HG03558 (cell line): ENCODE data around the gene DLX5.

Source experiments
- ATAC-seq: cut with Tn5 transposase; IDR thresholded peaks from one replicate; pipeline ENCODE4 v1.9.1; 2021; ENCODE audit warnings: moderate number of reproducible peaks; ENCODE audit not compliant: unreplicated experiment; ENCODE audit errors: extremely low read depth

DLX5 gene

DNA sequence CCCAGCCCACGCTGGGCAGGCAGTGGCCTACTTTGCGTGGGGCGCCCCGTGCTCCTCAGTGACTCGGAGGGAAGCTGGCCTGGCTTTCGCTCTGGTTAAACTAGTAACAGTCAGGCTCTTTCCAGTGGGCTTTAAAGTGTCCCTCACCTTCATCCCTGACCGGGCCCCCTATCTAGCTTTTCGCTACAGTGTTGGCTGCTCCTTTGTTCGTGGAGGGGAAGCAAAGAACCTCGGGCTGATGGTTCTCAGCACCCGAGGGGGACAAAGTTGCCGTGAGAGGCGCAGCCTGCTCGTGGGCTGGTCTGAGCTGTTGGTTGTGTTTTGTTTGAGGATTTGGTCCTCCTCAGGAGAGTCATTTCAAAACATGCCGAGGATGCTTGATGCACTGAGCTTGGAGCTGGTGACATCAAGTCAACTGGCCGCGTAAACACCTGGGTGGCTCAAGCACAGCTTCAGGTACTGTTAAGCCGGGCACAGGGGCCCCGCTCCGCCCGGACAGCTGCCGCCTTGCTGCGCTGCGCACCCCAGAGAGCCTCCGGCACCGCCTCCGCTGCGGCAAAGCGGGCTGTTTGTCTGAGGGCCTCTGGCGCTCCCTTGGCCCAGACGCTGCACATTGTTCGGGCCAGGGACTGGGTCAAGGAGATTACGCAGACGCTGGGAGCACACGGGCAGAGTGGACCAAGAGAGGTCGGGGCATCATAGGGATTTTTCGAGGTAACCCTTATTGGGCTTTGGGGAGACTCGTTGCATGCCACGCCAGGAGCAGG is 17.6 kb downstream of the DLX5 start:
- ATAC-seq: no peak

DNA sequence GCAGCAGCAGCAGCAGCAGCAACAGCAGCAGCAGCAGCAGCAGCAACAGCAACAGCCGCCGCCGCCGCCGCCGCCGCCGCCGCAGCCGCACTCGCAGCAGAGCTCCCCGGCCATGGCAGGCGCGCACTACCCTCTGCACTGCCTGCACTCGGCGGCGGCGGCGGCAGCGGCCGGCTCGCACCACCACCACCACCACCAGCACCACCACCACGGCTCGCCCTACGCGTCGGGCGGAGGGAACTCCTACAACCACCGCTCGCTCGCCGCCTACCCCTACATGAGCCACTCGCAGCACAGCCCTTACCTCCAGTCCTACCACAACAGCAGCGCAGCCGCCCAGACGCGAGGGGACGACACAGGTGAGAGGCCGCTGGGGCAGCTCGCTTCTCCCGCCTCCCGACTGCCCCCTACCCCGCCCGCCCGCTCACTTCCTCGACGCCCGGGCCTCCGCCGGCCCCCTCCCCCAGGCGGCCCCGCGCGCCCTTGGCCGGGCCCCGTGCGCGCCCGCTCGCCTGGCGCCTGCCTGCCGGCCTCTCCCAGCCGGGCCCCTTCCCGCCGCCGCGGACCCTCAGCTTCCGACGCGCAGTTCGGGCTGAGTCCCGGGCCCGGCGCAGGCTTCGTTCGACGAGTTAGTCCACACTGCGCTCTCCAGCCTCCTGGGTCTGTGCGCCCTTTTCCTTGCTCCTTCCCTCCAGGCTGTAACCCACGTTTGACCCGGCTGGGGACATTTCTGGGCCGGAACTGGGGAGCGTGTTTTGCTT is 18.4 kb downstream of the DLX5 start:
- no peak for ATAC-seq

DNA sequence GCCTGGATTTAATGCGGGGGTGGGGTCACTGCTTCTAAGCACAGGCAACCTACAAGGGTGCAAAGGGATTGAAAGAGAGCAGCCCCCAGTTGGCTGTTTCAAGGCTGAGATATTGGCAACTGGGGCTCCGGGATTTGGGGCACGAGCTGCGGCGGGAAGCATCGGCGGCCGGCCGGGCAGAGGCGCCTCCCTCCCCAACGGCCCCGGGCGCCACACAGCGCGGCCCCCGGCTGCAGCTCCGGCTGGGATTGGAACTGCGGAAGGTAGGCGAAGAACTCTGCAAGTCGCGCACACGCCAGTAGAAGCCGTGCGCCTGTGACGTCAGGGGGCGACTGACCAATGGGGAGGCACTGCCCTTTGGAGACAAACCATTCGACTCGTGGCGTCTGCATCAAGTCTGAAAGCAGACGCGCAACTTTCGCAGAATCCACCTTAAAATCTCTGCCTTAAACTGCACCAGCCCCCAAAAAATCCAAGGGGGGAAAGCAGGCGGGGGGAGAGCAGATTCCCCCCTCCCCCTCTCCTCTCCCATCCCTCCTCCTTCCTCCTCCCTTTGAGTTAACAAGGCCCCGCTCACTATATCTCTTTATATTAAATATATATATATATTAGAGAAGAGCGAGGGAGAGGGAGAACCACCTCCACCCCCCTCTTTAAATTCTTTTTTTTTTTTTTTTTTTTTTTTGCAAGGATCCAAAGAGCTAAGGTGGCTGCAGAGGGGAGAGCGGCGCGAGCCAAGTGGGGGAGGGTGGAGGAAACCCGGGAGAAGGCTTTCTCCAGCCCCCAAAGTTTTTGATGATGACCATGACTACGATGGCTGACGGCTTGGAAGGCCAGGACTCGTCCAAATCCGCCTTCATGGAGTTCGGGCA is 19.2 kb downstream of the DLX5 start, which contains the start of gene DLX6:
Gene DLX6, plus strand, starts transcription at position 371 of the 872 bp plus-strand sequence. Its CDS starts 425 bp downstream, at position 796.
- no peak for ATAC-seq

DNA sequence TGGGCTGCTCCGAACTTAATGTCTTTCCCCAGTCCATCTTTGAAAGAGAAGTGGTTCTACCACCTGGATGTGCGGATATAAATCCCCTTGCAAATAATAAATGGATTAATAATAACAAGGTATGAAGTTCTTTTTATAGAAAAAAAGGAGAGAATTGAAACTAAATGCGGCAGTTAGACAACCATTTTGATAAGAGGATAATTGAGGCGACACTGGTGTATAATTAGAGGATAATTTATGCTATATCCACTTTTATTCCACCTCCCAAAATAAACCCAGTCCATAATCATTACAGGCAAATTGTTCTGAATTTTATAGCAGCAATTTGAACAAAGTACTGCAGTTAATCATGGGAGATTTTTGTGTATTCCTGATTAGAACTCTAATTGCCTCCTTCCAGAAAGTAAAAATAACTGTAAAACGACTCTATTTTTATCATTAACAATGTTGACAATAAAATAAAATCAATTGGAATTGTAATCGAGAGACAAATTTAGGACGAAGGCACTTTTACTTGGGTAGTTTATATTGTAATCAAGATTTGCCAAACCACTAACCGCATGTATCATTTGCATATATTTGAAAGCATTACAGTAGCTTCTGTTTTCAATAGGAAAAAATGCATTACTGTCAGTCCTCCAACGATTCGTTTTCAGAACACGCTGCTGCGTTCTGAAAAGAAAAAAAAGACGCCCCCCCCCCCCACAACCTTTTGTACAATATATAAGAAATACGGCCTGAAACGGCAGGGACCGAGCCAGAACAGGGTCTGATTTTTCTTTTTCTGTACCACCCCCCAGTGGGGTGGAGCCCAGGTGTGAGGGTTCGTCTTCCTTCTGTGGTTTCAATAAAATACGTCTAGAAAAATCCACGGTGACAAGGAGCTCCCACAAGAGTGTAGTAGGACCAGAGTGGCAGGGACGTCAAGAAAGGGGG is 20.1 kb downstream of the DLX5 start:
- no peak for ATAC-seq

DNA sequence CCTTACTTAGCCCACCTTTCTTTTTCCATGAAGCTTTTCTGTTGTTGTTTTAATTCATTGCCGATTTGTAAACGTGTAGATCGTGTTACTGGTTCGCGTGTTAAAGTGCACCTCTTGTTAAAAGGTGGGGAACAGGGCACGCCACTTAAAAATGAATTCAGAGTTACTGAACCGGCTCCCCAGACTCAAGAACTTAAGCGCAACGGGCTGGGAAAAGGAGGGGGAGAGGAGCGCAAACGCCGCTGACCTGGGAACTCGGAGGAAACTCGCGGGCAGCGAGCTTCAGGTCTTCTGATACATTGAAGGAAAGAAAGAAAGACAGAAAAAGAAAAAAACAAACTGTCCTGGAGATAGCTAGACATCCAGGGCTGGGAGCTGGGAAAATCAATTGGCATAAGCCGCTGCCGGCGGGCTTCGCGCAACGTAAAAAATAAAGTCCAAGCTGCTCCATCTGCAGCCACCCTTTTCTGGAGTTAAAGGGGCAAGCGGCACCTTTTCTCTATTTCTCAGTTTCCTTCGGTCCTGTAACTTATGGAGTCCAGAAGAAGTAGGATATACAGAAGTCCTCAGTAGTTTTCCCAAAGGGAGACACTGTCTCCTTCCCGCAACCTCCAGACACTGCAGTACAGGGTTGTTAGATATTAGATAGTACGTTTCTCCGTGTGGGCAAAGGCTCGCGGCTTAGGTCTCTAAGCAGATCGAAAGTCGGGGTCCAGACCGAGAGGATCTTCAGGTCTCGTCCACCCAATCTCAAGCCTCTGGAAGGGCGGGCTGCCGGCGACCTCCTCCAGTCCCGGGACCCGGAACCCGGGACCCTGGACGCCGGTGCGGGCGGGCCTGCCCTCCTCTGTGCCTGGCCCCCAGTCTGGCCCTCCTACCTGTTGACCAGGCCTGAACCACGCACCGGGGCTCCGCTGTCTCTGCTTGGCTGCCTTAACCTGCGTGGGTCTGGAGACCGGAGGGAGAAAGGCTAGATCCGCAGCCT is 21.1 kb downstream of the DLX5 start:
- no peak for ATAC-seq

DNA sequence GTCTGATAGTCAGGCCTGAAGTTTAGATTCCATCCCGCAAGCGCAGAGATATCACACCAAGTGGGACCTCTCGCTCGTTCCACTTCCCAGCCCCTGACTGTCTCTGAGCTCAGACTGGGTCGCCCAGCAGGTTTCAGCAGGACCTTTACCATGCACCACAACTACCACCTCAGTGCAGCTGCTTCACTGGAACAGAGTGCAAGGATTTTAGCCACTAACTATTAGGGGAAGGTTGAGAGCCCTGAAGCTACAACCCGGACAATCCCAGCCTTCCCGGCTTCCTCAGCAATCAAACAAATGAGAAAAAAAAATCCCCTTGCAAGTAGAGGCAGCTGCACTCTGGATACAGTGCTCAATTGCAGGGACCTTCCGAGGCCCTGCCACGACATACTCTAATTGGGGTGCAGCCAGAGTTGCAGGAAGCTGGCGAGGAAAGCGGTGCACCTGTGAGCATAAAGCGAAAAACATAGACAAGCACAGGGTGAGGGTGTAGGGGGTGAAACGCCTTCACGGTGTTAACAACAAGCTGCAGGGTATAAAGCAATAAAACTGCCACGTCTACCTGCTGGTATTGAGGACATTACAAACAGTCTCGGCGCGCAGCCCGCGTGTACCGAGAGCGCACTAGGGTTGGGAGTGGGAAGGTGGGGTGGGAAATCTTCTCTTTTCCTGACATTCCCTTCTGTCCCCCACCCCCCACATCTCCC is 21.9 kb downstream of the DLX5 start:
- no peak for ATAC-seq

- no peak for ATAC-seq
Observed at GRCh38 chr7:97001656-97002554, 22.7 kb downstream of the DLX5 start.

- ATAC-seq: no peak
Observed at GRCh38 chr7:97001221-97001620, 23.4 kb downstream of the DLX5 start.

GRCh38 chr7:96998744-96999143 is 25.9 kb downstream of the DLX5 start:
- ATAC-seq: no peak

GRCh38 chr7:96998333-96998732 is 26.3 kb downstream of the DLX5 start:
- ATAC-seq: no peak

DNA sequence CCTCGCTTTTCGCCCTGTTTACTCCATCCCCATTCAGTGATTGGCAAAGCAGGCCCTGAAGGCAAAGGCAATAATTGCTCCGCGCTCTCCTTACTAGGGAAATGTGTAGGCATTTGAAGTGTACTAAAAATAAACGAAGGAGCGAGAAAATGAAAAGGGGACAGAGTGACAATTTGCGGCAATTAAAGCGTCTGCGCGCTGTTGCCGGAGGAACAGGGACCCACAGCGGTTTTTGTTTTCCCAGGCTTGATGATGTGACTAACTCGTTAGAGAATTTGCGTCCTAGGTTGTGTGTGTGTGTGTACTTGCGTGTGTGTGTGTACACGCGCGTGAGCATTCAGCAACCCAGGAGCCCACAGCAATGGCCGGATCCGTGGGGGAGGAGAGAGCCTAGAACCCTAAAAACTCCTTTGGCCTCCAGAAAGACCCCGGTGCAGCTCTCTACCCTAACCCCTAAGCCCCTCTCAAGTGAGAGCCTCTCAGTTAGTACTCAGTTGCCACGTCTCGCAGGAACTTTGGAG is 27.1 kb downstream of the DLX5 start:
- no peak for ATAC-seq

GRCh38 chr7:96996958-96997511 is 27.6 kb downstream of the DLX5 start:
- no peak for ATAC-seq

- no peak for ATAC-seq
Observed at GRCh38 chr7:96996111-96996957, 28.3 kb downstream of the DLX5 start.

GRCh38 chr7:96995406-96996110 is 29.1 kb downstream of the DLX5 start:
- no peak for ATAC-seq

- no peak for ATAC-seq
Observed at GRCh38 chr7:96993980-96994379, 30.7 kb downstream of the DLX5 start.
